NCI-H128 (cell line): ENCODE measurements around the gene NLRC3.

ENCODE experiments used
- DNase-seq: peaks from one replicate; lab custom pipeline; 2025; ENCODE audit not compliant: unreplicated experiment; lab: John Stamatoyannopoulos, UW

Gene NLRC3

GRCh38 chr16:3580251-3580651 lies 3.0 kb upstream of the NLRC3 start:
- DNase-seq = no peak

DNA sequence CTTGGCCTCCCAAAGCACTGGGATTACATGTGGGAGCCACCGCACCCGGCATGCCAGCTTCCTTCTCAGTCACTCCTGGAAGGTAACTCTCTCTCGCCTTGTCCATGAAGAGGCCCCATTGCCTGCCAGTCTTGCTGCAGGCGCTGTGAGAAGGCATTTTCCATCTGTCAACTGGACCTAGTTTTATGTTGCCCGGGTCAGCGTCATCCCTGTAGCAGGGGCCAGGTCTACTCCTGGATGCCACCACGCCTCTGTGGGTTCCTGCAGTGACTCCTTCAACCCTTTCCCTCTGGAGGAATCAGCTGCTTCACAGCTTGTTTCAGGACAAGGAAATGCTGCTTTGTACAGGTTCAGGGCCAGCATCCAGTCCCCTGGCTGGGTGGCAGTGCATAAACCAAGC lies 2.6 kb upstream of the NLRC3 start:
- DNase-seq = no peak

GRCh38 chr16:3578610-3579551 lies 1.7 kb upstream of the NLRC3 start:
- DNase-seq = no peak

DNA sequence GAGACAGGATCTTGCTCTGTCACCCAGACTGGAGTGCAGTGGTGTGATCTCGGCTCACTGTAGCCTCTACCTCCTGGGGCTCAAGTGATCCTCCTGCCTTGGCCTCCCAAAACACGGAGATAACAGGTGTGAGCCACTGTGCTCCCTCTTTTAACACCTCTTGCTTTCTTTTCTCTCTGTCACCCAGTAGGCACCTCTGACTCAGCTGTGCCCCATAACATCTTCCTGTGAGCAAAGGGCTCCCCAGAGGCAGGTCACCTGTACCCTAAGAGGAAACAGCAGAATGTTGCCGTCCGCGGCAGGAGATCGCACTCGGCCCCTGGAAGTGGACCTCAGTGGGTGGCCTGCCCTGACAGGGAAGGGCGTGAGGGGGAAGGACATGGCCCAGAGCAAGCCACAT lies 918 bp upstream of the NLRC3 start:
- no peak for DNase-seq

DNA sequence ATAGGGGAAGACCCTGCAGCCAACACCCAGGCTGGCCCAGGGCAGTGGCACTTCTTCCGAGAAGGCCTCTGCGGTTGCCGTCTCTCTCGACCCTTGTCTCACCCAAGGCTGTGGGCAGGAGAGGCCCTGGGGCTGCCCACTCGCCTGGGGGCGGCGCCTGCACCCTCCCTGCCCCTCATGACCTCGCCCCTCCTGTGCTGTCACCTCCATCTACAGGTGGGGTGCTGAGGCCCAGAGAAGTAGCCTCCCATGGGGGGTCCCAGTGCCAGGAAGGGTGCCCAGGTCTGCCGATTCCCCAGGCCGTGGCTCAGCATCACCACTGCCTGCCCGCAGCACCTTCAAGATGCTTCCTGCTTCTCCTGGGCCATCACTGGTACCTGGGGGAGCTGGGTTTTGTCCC lies 992 bp downstream of the NLRC3 start:
- no peak for DNase-seq

GRCh38 chr16:3575491-3575890 lies 1.7 kb downstream of the NLRC3 start:
- no peak for DNase-seq

GRCh38 chr16:3574195-3574594 lies 3.0 kb downstream of the NLRC3 start:
- DNase-seq = no peak

- DNase-seq = no peak
Observed at GRCh38 chr16:3573146-3573815, 3.9 kb downstream of the NLRC3 start.

- DNase-seq = no peak
Observed at GRCh38 chr16:3570420-3571062, 6.7 kb downstream of the NLRC3 start.

GRCh38 chr16:3569851-3570250 lies 7.4 kb downstream of the NLRC3 start:
- DNase-seq = no peak

GRCh38 chr16:3566990-3567389 lies 10.2 kb downstream of the NLRC3 start:
- no peak for DNase-seq

GRCh38 chr16:3564889-3565141 lies 12.4 kb downstream of the NLRC3 start:
- DNase-seq = no peak

- DNase-seq = no peak
Observed at GRCh38 chr16:3564130-3564888, 12.9 kb downstream of the NLRC3 start.

DNA sequence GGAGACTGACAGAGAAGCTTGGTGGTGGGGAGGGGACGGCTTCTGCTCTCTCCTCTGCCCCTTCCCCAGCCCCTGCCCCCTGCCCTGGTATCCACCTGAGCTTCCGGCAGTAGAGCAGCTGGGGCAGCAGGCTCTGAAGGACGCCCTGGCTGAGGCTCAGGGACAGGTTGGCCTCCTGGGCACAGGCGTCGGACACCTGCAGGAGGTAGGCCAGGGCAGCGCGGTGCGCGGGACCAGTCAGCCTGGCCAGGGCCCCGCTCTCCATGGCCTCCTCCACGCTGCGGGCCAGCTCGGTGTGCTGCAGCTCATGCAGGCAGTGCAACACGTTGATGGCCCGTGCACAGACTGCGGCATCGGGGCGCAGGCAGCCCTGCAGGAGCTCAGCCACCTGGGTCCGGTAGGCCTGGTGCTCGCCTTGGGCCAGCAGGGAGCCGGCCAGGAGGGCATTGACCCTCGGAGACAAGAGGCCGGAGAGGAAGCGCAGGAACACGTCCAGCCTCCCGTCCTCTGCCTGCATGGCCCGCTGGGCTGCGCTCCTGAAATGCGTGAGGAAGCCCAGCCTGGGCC lies 14.2 kb downstream of the NLRC3 start:
- no peak for DNase-seq

- no peak for DNase-seq
Observed at GRCh38 chr16:3561626-3562025, 15.6 kb downstream of the NLRC3 start.

GRCh38 chr16:3554351-3554928 lies 22.8 kb downstream of the NLRC3 start:
- DNase-seq = no peak

DNA sequence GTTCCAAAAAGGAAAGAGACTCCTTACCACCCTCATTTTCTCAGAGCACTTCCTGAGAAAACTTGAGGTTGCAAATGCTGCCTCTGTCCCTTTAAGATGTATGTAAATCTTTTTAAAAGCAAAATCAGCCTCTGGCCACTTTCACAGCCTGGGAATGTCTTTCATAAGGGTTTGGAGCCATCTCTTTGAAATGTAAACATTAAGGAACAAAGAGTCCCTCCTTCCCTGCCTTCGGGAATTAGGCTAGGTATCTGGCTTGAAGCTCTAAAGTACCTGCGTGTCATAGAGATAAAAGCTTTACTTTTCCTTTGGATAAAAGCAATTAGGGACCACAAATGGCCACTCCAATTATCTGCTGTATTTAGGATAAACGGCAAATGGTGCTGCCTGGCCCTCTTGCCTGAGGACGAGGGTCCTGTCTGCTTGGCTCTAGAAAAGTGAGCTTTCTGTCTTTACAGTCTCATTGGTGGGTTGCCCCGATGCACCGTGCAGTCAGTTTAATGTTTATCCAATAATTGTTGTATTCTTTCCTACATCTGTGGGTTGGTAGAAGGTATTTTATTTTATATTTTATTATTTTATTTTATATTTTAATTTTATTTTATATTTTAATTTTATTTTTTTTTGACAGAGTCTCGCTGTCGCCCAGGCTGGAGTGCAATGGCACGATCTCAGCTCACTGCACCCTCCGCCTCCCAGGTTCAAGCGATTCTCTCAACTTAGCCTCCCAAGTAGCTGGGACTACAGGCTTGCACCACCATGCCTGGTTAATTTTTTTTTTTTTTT lies 23.9 kb downstream of the NLRC3 start:
- no peak for DNase-seq

- no peak for DNase-seq
Observed at GRCh38 chr16:3550851-3551847, 26.1 kb downstream of the NLRC3 start.

- no peak for DNase-seq
Observed at GRCh38 chr16:3549906-3550305, 27.3 kb downstream of the NLRC3 start.
